ENCODE results near the gene DND1. TPM values are rescaled to one million over a fixed set of nuclear protein-coding genes. Genes with fewer than 3 reads are reported as not detected.
"Not testable (repeated sequence)": the region's sequence is repeated elsewhere in the genome, so short reads cannot be mapped to it uniquely, and the experiment has no call there.

The DND1 gene
- total RNA-seq, 1 donor from 2014 or later = 3.5 TPM

DNA sequence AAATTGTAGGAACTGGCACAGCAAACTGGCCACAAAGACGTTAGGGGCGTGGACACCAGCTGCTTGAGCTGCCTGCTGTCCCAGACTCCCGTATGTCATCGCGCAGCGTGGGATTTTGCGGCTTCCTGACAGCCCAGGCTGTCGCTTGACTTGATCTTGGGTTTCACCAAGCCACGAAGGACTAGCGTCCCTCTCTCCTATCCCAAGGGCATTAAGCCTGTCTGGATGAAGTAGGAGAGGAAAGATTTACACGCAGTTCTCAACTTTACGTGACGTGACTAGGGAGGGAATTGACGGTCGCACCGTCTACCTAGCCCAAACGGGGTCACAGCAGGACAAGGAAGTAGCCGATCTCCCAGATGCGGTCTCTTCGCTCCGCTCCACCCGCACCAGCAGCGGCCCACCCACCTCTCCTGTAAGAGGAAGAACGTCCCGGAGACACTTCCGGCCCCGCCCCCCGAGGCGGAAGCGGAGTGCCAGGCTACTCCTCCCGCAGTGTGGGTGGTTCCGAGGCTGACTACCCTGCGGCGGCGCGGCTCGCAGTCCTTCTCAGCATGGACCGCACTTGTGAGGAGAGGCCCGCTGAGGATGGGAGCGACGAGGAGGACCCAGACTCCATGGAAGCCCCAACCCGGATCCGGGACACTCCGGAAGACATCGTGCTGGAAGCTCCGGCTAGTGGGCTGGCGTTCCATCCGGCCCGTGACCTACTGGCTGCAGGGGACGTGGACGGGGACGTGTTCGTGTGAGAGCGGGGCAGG lies 8.8 kb downstream of the DND1 start, which contains the start of gene WDR55:
WDR55 (plus strand) TSS at position 546 of the 761 bp plus-strand sequence; CDS start at position 555, 9 bp downstream.
- DNase-seq (ENCODE audit: low spot score) = peak; percentile 94
- H3K4me1 Mint-ChIP-seq (ENCODE audit: low read depth) = peaks cover 25% of the 10 kb centered on the region
- peak within 1 kb of the TSS; percentile 95 for H3K27ac Mint-ChIP-seq
- H3K27me3 Mint-ChIP-seq (ENCODE audit: low read depth) = no peaks in the 10 kb centered on the region
- peaks cover 74% of the 10 kb centered on the region for H3K36me3 Mint-ChIP-seq (ENCODE audit: low read depth)
- H3K9me3 Mint-ChIP-seq = no peaks in the 10 kb centered on the region
- H3K4me3 Mint-ChIP-seq (ENCODE audit: low read depth) = peak within 1 kb of the TSS; percentile 99
- intact Hi-C loops (cut with micrococcal nuclease) = loop anchor here (1.0 kb wide), 4 partner anchors 17 to 47 kb away; partner anchors contain the start of genes HARS1, HARS2, IK and NDUFA2

DNA sequence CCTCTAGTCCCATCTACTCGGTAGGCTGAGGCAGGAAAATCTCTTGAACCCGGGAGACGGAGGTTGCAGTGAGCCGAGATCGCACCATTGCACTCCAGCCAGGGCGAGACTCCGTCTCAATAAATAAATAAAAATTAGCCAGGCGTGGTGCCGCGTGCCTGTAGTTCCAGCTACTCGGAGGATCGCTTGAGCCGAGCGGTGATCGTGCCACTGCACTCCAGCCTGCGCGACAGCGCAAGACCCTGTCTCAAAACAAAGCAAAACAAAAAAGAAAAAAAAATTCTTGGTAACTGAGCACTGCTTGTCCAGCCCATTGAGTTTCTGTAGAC lies 9.4 kb downstream of the DND1 start:
- no peak for DNase-seq (ENCODE audit: low spot score)
- no peaks in the 10 kb centered on the region for H3K27me3 Mint-ChIP-seq (ENCODE audit: low read depth)
- peaks cover 75% of the 10 kb centered on the region for H3K36me3 Mint-ChIP-seq (ENCODE audit: low read depth)
- H3K27ac Mint-ChIP-seq = no peak overlapping the region
- H3K9me3 Mint-ChIP-seq = no peaks in the 10 kb centered on the region
- H3K4me3 Mint-ChIP-seq (ENCODE audit: low read depth) = peak overlapping the region; percentile 99
- H3K4me1 Mint-ChIP-seq (ENCODE audit: low read depth) = peaks cover 25% of the 10 kb centered on the region
- intact Hi-C loops (cut with micrococcal nuclease) = loop anchor here (1.0 kb wide), 4 partner anchors 17 to 47 kb away; partner anchors contain the start of genes HARS1, HARS2, IK and NDUFA2

DNA sequence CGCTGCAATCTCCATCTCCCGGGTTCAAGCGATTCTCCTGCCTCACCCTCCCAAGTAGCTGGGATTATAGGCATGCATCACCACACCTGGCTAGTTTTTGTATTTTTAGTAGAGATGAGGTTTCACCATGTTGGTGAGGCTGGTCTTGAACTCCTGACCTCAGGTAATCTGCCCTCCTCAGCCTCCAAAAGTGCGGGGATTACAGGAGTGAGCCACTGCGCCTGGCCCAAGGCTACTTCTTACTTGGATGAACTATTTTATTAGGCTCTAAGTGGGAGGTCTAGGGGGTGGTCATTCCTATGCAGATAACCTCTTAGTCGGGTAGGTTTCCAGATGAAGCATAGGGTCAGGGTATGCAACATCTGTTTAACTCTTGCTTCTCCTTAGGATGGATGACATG lies 13.0 kb downstream of the DND1 start:
- intact Hi-C loops (cut with micrococcal nuclease); DNase-seq (ENCODE audit: low spot score); H3K9me3 Mint-ChIP-seq; H3K4me3 Mint-ChIP-seq (ENCODE audit: low read depth); H3K27me3 Mint-ChIP-seq (ENCODE audit: low read depth); H3K27ac Mint-ChIP-seq: not testable (repeated sequence)
- H3K4me1 Mint-ChIP-seq (ENCODE audit: low read depth) = peaks cover 12% of the 10 kb centered on the region
- peaks cover 75% of the 10 kb centered on the region for H3K36me3 Mint-ChIP-seq (ENCODE audit: low read depth)

GRCh38 chr5:140658870-140659269 lies 14.5 kb downstream of the DND1 start:
- no peak for DNase-seq (ENCODE audit: low spot score)
- Mint-ChIP-seq H3K4me1 (ENCODE audit: low read depth) (peaks cover 9% of the 10 kb centered on the region), H3K4me3 (ENCODE audit: low read depth) (no peak overlapping the region), H3K27ac (no peak overlapping the region), H3K27me3 (ENCODE audit: low read depth) (no peaks in the 10 kb centered on the region), H3K36me3 (ENCODE audit: low read depth) (peaks cover 82% of the 10 kb centered on the region), H3K9me3 (no peaks in the 10 kb centered on the region)
- intact Hi-C loops (cut with micrococcal nuclease) = no loop called here

DNA sequence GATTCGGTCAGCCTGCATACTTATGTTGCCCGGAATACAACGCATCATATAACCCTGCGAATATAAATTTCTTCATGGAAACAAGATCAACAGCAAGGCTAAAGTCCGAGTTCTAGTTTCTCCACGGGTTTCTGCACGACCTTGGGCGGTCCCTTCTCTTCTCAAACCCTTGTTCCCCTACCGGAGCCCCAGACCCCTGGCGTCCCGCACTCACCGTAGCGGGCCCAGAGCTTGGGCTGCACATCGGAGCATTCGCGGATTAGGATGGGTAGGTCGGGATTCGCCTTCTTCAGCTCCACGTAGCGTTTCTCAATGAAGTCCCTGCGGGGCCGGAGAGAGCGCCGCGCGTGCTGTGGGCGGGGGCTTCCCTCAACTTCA lies 26.3 kb downstream of the DND1 start:
- intact Hi-C loops (cut with micrococcal nuclease) = loop anchor here (1.0 to 5.0 kb wide), 6 partner anchors 8 to 915 kb away; partner anchors contain the start of genes ANKHD1, HARS1, HARS2 and TMCO6
- H3K9me3 Mint-ChIP-seq = no peaks in the 10 kb centered on the region
- peaks cover 72% of the 10 kb centered on the region for H3K36me3 Mint-ChIP-seq (ENCODE audit: low read depth)
- DNase-seq (ENCODE audit: low spot score) = no peak
- no peaks in the 10 kb centered on the region for H3K27me3 Mint-ChIP-seq (ENCODE audit: low read depth)
- peaks cover 21% of the 10 kb centered on the region for H3K4me1 Mint-ChIP-seq (ENCODE audit: low read depth)
- peak overlapping the region; percentile 99 for H3K4me3 Mint-ChIP-seq (ENCODE audit: low read depth)
- peak overlapping the region; percentile 99 for H3K27ac Mint-ChIP-seq

GRCh38 chr5:140642718-140643117 lies 30.7 kb downstream of the DND1 start:
- no peak overlapping the region for H3K4me3 Mint-ChIP-seq (ENCODE audit: low read depth)

DNA sequence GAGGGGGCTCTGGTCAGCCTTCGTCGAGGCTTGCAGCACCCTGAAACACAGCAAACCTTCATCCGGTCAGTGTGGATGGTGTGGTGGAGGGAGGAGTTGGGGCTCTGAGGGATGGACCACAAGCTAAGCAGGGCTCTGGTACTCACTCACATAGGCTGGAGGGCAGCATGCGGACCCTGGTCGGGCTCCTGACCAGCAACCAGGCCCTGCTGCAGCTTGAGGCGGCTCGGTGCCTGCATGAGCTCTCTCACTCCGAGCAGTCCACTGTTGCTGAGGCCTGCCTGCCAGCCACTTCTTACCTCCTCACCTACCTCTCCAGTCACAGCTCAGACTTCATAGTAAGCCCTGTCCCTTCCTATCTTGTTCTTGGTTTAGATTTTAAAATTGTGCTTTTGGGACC lies 31.7 kb downstream of the DND1 start:
- no peak overlapping the region for H3K4me3 Mint-ChIP-seq (ENCODE audit: low read depth)
- intact Hi-C loops (cut with micrococcal nuclease) = no loop called here
- no peaks in the 10 kb centered on the region for H3K9me3 Mint-ChIP-seq
- peaks cover 34% of the 10 kb centered on the region for H3K4me1 Mint-ChIP-seq (ENCODE audit: low read depth)
- DNase-seq (ENCODE audit: low spot score) = no peak
- H3K27me3 Mint-ChIP-seq (ENCODE audit: low read depth) = no peaks in the 10 kb centered on the region
- no peak overlapping the region for H3K27ac Mint-ChIP-seq
- peaks cover 58% of the 10 kb centered on the region for H3K36me3 Mint-ChIP-seq (ENCODE audit: low read depth)

More at GRCh38 chr5:140642718-140643117, 30.7 kb downstream of the DND1 start:
- H3K9me3 Mint-ChIP-seq = no peaks in the 10 kb centered on the region
- no peaks in the 10 kb centered on the region for H3K27me3 Mint-ChIP-seq (ENCODE audit: low read depth)
- H3K27ac Mint-ChIP-seq = no peak overlapping the region
- intact Hi-C loops (cut with micrococcal nuclease) = no loop called here
- H3K36me3 Mint-ChIP-seq (ENCODE audit: low read depth) = peaks cover 67% of the 10 kb centered on the region
- no peak for DNase-seq (ENCODE audit: low spot score)
- peaks cover 34% of the 10 kb centered on the region for H3K4me1 Mint-ChIP-seq (ENCODE audit: low read depth)

DNA sequence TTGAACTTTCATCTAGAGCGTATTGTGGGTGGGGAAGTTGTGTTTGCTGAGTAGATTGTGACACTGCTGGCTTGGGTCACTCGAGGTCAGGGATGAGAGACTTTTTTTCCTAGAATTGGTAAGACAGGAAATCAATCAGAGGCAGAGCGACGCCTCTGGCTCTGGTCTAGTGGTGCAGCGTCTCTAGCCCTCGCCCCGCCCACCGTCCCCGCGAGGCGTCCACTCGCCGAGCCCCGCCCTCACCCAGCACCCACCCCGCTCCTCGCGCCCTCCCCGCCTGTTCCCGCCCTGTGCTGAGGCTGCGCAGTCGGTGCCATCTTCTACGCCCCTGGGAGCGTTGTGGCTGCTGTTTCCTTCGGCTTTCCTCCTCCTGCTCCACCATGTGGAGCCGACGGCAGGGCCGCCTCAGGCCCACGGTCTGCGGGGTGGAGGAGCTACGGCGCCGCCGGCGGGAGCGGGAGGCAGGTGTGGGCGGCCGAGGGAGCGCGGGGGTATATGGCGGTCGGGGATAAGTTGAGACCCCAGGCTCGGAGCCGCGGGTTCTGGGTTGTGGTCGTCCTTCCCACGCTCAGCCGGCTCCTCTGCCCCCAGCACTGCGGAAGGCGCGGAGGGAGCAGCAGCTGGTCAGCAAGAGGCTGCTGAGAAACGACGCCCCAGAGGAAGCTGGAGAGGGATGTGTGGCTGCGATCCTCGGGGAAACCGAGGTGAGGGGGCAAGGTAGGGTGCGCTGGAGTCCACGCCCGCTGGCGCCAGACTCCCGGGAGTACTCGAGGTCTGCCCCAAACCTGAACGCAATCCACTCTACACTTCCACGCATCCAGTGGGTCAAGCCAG lies 34.0 kb downstream of the DND1 start, which contains the start of gene TMCO6:
TMCO6 (plus strand) TSS at position 304 of the 834 bp plus-strand sequence; CDS start at position 381, 77 bp downstream.
- intact Hi-C loops (cut with micrococcal nuclease) = loop anchor here (1.0 to 10.0 kb wide), 10 partner anchors 8 to 385 kb away; partner anchors contain the start of genes ANKHD1, APBB3, EIF4EBP3 and HARS1
- no peaks in the 10 kb centered on the region for H3K9me3 Mint-ChIP-seq
- H3K4me1 Mint-ChIP-seq (ENCODE audit: low read depth) = peaks cover 26% of the 10 kb centered on the region
- H3K27me3 Mint-ChIP-seq (ENCODE audit: low read depth) = no peaks in the 10 kb centered on the region
- H3K27ac Mint-ChIP-seq = peak within 1 kb of the TSS; percentile 93
- H3K36me3 Mint-ChIP-seq (ENCODE audit: low read depth) = peaks cover 39% of the 10 kb centered on the region
- peak; percentile 93 for DNase-seq (ENCODE audit: low spot score)
- H3K4me3 Mint-ChIP-seq (ENCODE audit: low read depth) = peak within 1 kb of the TSS; percentile 94

DNA sequence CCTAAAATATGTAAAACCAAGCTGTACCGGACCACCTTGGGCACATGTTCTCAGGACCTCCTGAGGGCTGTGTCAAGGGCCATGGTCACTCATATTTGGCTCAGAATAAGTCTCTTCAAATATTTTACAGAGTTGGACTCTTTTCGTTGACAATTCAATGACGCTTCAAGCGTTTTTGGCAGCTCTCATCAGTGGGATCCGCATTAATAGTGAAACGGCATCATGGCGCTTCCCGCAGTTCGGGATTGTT lies 34.6 kb downstream of the DND1 start:
- intact Hi-C loops (cut with micrococcal nuclease) = loop anchor here (1.0 to 10.0 kb wide), 10 partner anchors 8 to 384 kb away; partner anchors contain the start of genes ANKHD1, APBB3, EIF4EBP3 and HARS1
- Mint-ChIP-seq H3K4me3 (ENCODE audit: low read depth) (peak overlapping the region; percentile 94), H3K36me3 (ENCODE audit: low read depth) (peaks cover 33% of the 10 kb centered on the region), H3K4me1 (ENCODE audit: low read depth) (peaks cover 29% of the 10 kb centered on the region), H3K27ac (peak overlapping the region; percentile 93)
- not testable (repeated sequence) for DNase-seq (ENCODE audit: low spot score); H3K27me3 Mint-ChIP-seq (ENCODE audit: low read depth); H3K9me3 Mint-ChIP-seq

- Mint-ChIP-seq H3K4me1 (ENCODE audit: low read depth) (peaks cover 39% of the 10 kb centered on the region), H3K4me3 (ENCODE audit: low read depth) (no peak overlapping the region), H3K9me3 (no peaks in the 10 kb centered on the region), H3K27ac (no peak overlapping the region), H3K36me3 (ENCODE audit: low read depth) (peaks cover 22% of the 10 kb centered on the region), H3K27me3 (ENCODE audit: low read depth) (peaks cover 4% of the 10 kb centered on the region)
- no peak for DNase-seq (ENCODE audit: low spot score)
- intact Hi-C loops (cut with micrococcal nuclease) = loop anchor here (2.0 to 10.0 kb wide), 6 partner anchors 53 to 383 kb away; partner anchors contain the start of genes ANKHD1, HARS1, HARS2 and SLC4A9
Observed at GRCh38 chr5:140637371-140638100, 35.8 kb downstream of the DND1 start.

GRCh38 chr5:140635291-140636257 lies 37.8 kb downstream of the DND1 start:
- DNase-seq (ENCODE audit: low spot score) = no peak
- Mint-ChIP-seq H3K9me3 (no peaks in the 10 kb centered on the region), H3K27ac (no peak overlapping the region), H3K27me3 (ENCODE audit: low read depth) (peaks cover 12% of the 10 kb centered on the region), H3K36me3 (ENCODE audit: low read depth) (peaks cover 7% of the 10 kb centered on the region), H3K4me1 (ENCODE audit: low read depth) (peaks cover 33% of the 10 kb centered on the region), H3K4me3 (ENCODE audit: low read depth) (no peak overlapping the region)
- intact Hi-C loops (cut with micrococcal nuclease) = loop anchor here (1.0 to 10.0 kb wide), 3 partner anchors 262 to 381 kb away; partner anchors contain the start of gene SLC4A9
